GM03348 (cell line): Measurements from ENCODE around the gene AMPD2.
A peak's percentile ranks its signal among the peaks of the same experiment; 100 is the strongest.

Experiments
- DNase-seq: peaks from one replicate; pipeline ENCODE4 v3.0.0; 2012; ENCODE audit warnings: low spot score

The AMPD2 gene

GRCh38 chr1:109617291-109617801 lies 2.3 kb upstream of the AMPD2 start:
- peak; percentile 84 for DNase-seq

GRCh38 chr1:109618661-109619575 lies 719 bp upstream of the AMPD2 start:
- no peak for DNase-seq

GRCh38 chr1:109620401-109620791 lies 759 bp downstream of the AMPD2 start:
- DNase-seq: peak; percentile 86

- DNase-seq: peak; percentile 96
Observed at GRCh38 chr1:109620841-109621286, 1.2 kb downstream of the AMPD2 start.

GRCh38 chr1:109621379-109622136 lies 1.9 kb downstream of the AMPD2 start:
- DNase-seq: peak; percentile 51

- no peak for DNase-seq
Observed at GRCh38 chr1:109622137-109622892, 2.7 kb downstream of the AMPD2 start.

GRCh38 chr1:109622895-109623294 lies 3.3 kb downstream of the AMPD2 start:
- DNase-seq: no peak

GRCh38 chr1:109623601-109624161 lies 4.0 kb downstream of the AMPD2 start:
- peak; percentile 50 for DNase-seq

- DNase-seq: no peak
Observed at GRCh38 chr1:109624201-109625010, 4.8 kb downstream of the AMPD2 start.

GRCh38 chr1:109625176-109625575 lies 5.5 kb downstream of the AMPD2 start:
- no peak for DNase-seq

GRCh38 chr1:109625601-109626560 lies 6.2 kb downstream of the AMPD2 start:
- no peak for DNase-seq

GRCh38 chr1:109626682-109627408 lies 7.2 kb downstream of the AMPD2 start:
- DNase-seq: no peak

- DNase-seq: no peak
Observed at GRCh38 chr1:109627692-109628399, 8.2 kb downstream of the AMPD2 start.

- no peak for DNase-seq
Observed at GRCh38 chr1:109628540-109629321, 9.1 kb downstream of the AMPD2 start.

GRCh38 chr1:109629372-109630030 lies 9.9 kb downstream of the AMPD2 start:
- DNase-seq: no peak

GRCh38 chr1:109630081-109630897 lies 10.7 kb downstream of the AMPD2 start:
- DNase-seq: peak; percentile 42
